Activated CD8-positive, alpha-beta T cell treated with anti-CD3 and anti-CD28 coated beads, Interleukin-2, amount 10 ng/mL, durations not matched to agents 7 days and 5 days (primary cell): Measurements from ENCODE around the gene AKNA. TPM values are rescaled to one million over a fixed set of nuclear protein-coding genes. Genes with fewer than 3 reads are reported as not detected.
A peak's percentile ranks its signal among the peaks of the same experiment; 100 is the strongest.

Experiments used
- ATAC-seq: fragments of 150-1000 bp; cut with Tn5 transposase; one replicate; pipeline ENCODE4 v1.10.0; 2021; ENCODE audit warnings: moderate library complexity
- CTCF ChIA-PET: fragments of 350-600 bp; sonication (Branson Sonifier 250); formaldehyde crosslinking; loops from one replicate; lab custom pipeline; 2021; ENCODE audit warnings: antibody characterized with exemption; lab: Charles Lee
- POLR2A ChIA-PET: fragments of 350-600 bp; sonication (Branson Sonifier 250); formaldehyde crosslinking; loops from one replicate; lab custom pipeline; 2021; ENCODE audit warnings: antibody characterized with exemption; lab: Charles Lee
- DNase-seq: peaks from one replicate; pipeline ENCODE4 v3.0.0-alpha.2; 2020
- H3K27ac Mint-ChIP-seq: one replicate; pipeline ENCODE4 v1.8.0; 2021; ENCODE audit warnings: mild to moderate bottlenecking, mixed read lengths
- H3K27me3 Mint-ChIP-seq: one replicate; pipeline ENCODE4 v1.8.0; 2021; ENCODE audit warnings: low read depth, mixed read lengths
- H3K36me3 Mint-ChIP-seq: one replicate; pipeline ENCODE4 v1.8.0; 2021; ENCODE audit warnings: low read depth, mixed read lengths
- H3K4me1 Mint-ChIP-seq: one replicate; pipeline ENCODE4 v1.8.0; 2021; ENCODE audit warnings: low read depth, mixed read lengths
- H3K4me3 Mint-ChIP-seq: one replicate; pipeline ENCODE4 v1.8.0; 2021; ENCODE audit warnings: mild to moderate bottlenecking, mixed read lengths
- H3K9me3 Mint-ChIP-seq: one replicate; pipeline ENCODE4 v1.8.0; 2022; ENCODE audit warnings: mixed read lengths; ENCODE audit not compliant: insufficient read depth
- total RNA-seq, 2 experiments: library from RNA; stranded (reverse); gene quantifications; one replicate each; pipeline ENCODE4 v1.2.3, GENCODE V29; 2021

The AKNA gene
- total RNA-seq, 2 experiments from 2014 or later, result 413 to 430 TPM

GRCh38 chr9:114396558-114397218 is 8.9 kb upstream of the AKNA start:
- H3K36me3 Mint-ChIP-seq, result peaks cover 29% of the 10 kb centered on the region
- no peak for DNase-seq
- peaks cover 62% of the 10 kb centered on the region for H3K4me1 Mint-ChIP-seq
- ChIA-PET CTCF (interaction anchor here (1.3 to 2.8 kb wide), 6 partner anchors 9 to 256 kb away, joined by 3 to 15 read pairs (median 8); no protein-coding TSS in a partner anchor), POLR2A (interaction anchor here (0.6 to 4.3 kb wide), 5 partner anchors 10 to 191 kb away, joined by 3 to 67 read pairs (median 4); partner anchors contain the start of genes AKNA and ATP6V1G1)
- no peak for ATAC-seq
- peaks cover 3% of the 10 kb centered on the region for H3K27me3 Mint-ChIP-seq
- H3K27ac Mint-ChIP-seq, result no peak overlapping the region
- peak overlapping the region; percentile 99 for H3K4me3 Mint-ChIP-seq
- no peaks in the 10 kb centered on the region for H3K9me3 Mint-ChIP-seq

- POLR2A ChIA-PET, result interaction anchor here (0.6 to 4.3 kb wide), 4 partner anchors 9 to 124 kb away, joined by 3 to 67 read pairs (median 4); partner anchors contain the start of gene AKNA
- peaks cover 69% of the 10 kb centered on the region for H3K4me1 Mint-ChIP-seq
- CTCF ChIA-PET, result interaction anchor here (0.8 to 2.8 kb wide), 6 partner anchors 10 to 257 kb away, joined by 4 to 15 read pairs (median 8); no protein-coding TSS in a partner anchor
- H3K27ac Mint-ChIP-seq, result peak overlapping the region; percentile 78
- peaks cover 34% of the 10 kb centered on the region for H3K36me3 Mint-ChIP-seq
- no peak for ATAC-seq
- H3K4me3 Mint-ChIP-seq, result peak overlapping the region; percentile 99
- DNase-seq, result no peak
- peaks cover 3% of the 10 kb centered on the region for H3K27me3 Mint-ChIP-seq
- H3K9me3 Mint-ChIP-seq, result no peaks in the 10 kb centered on the region
Observed at GRCh38 chr9:114395768-114396167, 8.0 kb upstream of the AKNA start.

- H3K36me3 Mint-ChIP-seq, result peaks cover 39% of the 10 kb centered on the region
- ATAC-seq (no peak), DNase-seq (no peak)
- H3K4me1 Mint-ChIP-seq, result peaks cover 74% of the 10 kb centered on the region
- POLR2A ChIA-PET, result interaction anchor here (1.1 to 4.3 kb wide), 2 partner anchors 9 to 41 kb away, joined by 4 to 67 read pairs; partner anchors contain the start of gene AKNA
- peak overlapping the region; percentile 99 for H3K4me3 Mint-ChIP-seq
- CTCF ChIA-PET, result interaction anchor here (0.6 to 2.6 kb wide), 6 partner anchors 9 to 519 kb away, joined by 3 to 15 read pairs (median 5); partner anchors contain the start of gene ZNF618
- peaks cover under 1% of the 10 kb centered on the region for H3K27me3 Mint-ChIP-seq
- no peaks in the 10 kb centered on the region for H3K9me3 Mint-ChIP-seq
- H3K27ac Mint-ChIP-seq, result peak overlapping the region; percentile 78
Observed at GRCh38 chr9:114395334-114395617, 7.5 kb upstream of the AKNA start.

GRCh38 chr9:114394523-114395333 is 6.9 kb upstream of the AKNA start:
- Mint-ChIP-seq H3K4me1 (peaks cover 79% of the 10 kb centered on the region), H3K27ac (peak overlapping the region; percentile 78), H3K4me3 (peak overlapping the region; percentile 99), H3K36me3 (peaks cover 45% of the 10 kb centered on the region), H3K27me3 (no peaks in the 10 kb centered on the region), H3K9me3 (no peaks in the 10 kb centered on the region)
- ATAC-seq (no peak), DNase-seq (no peak)
- POLR2A ChIA-PET, result interaction anchor here (1.1 to 4.3 kb wide), 2 partner anchors 8 to 41 kb away, joined by 4 to 67 read pairs; partner anchors contain the start of gene AKNA
- CTCF ChIA-PET, result interaction anchor here (0.6 to 2.5 kb wide), 5 partner anchors 9 to 518 kb away, joined by 3 to 10 read pairs (median 4); partner anchors contain the start of gene ZNF618

GRCh38 chr9:114392749-114393112 is 4.9 kb upstream of the AKNA start:
- ChIA-PET POLR2A (interaction anchor here (1.6 kb wide), 1 partner anchor 10 kb away, joined by 4 read pairs; no protein-coding TSS in a partner anchor), CTCF (interaction anchor here (0.9 to 1.8 kb wide), 3 partner anchors 20 to 111 kb away, joined by 3 to 4 read pairs (median 3); no protein-coding TSS in a partner anchor)
- H3K4me3 Mint-ChIP-seq, result no peak overlapping the region
- H3K9me3 Mint-ChIP-seq, result no peaks in the 10 kb centered on the region
- DNase-seq (no peak), ATAC-seq (no peak)
- H3K27me3 Mint-ChIP-seq, result no peaks in the 10 kb centered on the region
- peaks cover 88% of the 10 kb centered on the region for H3K4me1 Mint-ChIP-seq
- peaks cover 63% of the 10 kb centered on the region for H3K36me3 Mint-ChIP-seq
- H3K27ac Mint-ChIP-seq, result peak overlapping the region; percentile 3

- H3K27me3 Mint-ChIP-seq, result no peaks in the 10 kb centered on the region
- H3K9me3 Mint-ChIP-seq, result no peaks in the 10 kb centered on the region
- ATAC-seq, result no peak
- H3K4me1 Mint-ChIP-seq, result peaks cover 71% of the 10 kb centered on the region
- H3K36me3 Mint-ChIP-seq, result peaks cover 71% of the 10 kb centered on the region
- no peak for DNase-seq
- peak overlapping the region; percentile 99 for H3K4me3 Mint-ChIP-seq
- peak overlapping the region; percentile 95 for H3K27ac Mint-ChIP-seq
- ChIA-PET CTCF (interaction anchor here (0.7 to 11.0 kb wide), 9 partner anchors 9 to 201 kb away, joined by 3 to 116 read pairs (median 6); no protein-coding TSS in a partner anchor), POLR2A (interaction anchor here (11.1 kb wide), 1 partner anchor 23 kb away, joined by 407 read pairs; no protein-coding TSS in a partner anchor)
Observed at GRCh38 chr9:114390952-114391351, 3.2 kb upstream of the AKNA start.

- Mint-ChIP-seq H3K4me3 (peak overlapping the region; percentile 99), H3K4me1 (peaks cover 63% of the 10 kb centered on the region), H3K36me3 (peaks cover 76% of the 10 kb centered on the region), H3K27me3 (no peaks in the 10 kb centered on the region), H3K9me3 (no peaks in the 10 kb centered on the region), H3K27ac (peak overlapping the region; percentile 95)
- ChIA-PET POLR2A (interaction anchor here (1.1 to 11.1 kb wide), 7 partner anchors 6 to 198 kb away, joined by 3 to 407 read pairs (median 5); partner anchors contain the start of gene ATP6V1G1), CTCF (interaction anchor here (0.5 to 11.0 kb wide), 11 partner anchors 8 to 510 kb away, joined by 3 to 116 read pairs (median 6); no protein-coding TSS in a partner anchor)
- ATAC-seq, result no peak
- DNase-seq, result peak; percentile 59
Observed at GRCh38 chr9:114389612-114390368, 2.0 kb upstream of the AKNA start.

- Mint-ChIP-seq H3K9me3 (no peaks in the 10 kb centered on the region), H3K4me1 (peaks cover 55% of the 10 kb centered on the region), H3K4me3 (peak overlapping the region; percentile 99), H3K27me3 (no peaks in the 10 kb centered on the region), H3K27ac (peak overlapping the region; percentile 95), H3K36me3 (peaks cover 82% of the 10 kb centered on the region)
- ATAC-seq (no peak), DNase-seq (no peak)
- ChIA-PET CTCF (interaction anchor here (1.1 to 11.0 kb wide), 11 partner anchors 11 to 511 kb away, joined by 3 to 116 read pairs (median 8); no protein-coding TSS in a partner anchor), POLR2A (interaction anchor here (1.0 to 11.1 kb wide), 10 partner anchors 7 to 199 kb away, joined by 3 to 407 read pairs (median 4); partner anchors contain the start of gene ATP6V1G1)
Observed at GRCh38 chr9:114388764-114389375, 1.1 kb upstream of the AKNA start.

GRCh38 chr9:114388357-114388682 is 538 bp upstream of the AKNA start:
- Mint-ChIP-seq H3K27me3 (no peaks in the 10 kb centered on the region), H3K27ac (peak overlapping the region; percentile 95), H3K9me3 (no peaks in the 10 kb centered on the region), H3K4me3 (peak overlapping the region; percentile 99), H3K36me3 (peaks cover 88% of the 10 kb centered on the region), H3K4me1 (peaks cover 53% of the 10 kb centered on the region)
- no peak for ATAC-seq
- ChIA-PET CTCF (interaction anchor here (1.1 to 11.0 kb wide), 11 partner anchors 10 to 511 kb away, joined by 3 to 116 read pairs (median 8); no protein-coding TSS in a partner anchor), POLR2A (interaction anchor here (0.8 to 11.1 kb wide), 10 partner anchors 8 to 303 kb away, joined by 3 to 407 read pairs (median 5); partner anchors contain the start of gene ATP6V1G1)
- DNase-seq, result no peak
